Measurements from ENCODE around the gene COLGALT1. TPM values are rescaled to one million over a fixed set of nuclear protein-coding genes. Genes with fewer than 3 reads are reported as not detected.

The COLGALT1 gene
- total RNA-seq, 1 donor from 2014 or later: 59.3 TPM

DNA sequence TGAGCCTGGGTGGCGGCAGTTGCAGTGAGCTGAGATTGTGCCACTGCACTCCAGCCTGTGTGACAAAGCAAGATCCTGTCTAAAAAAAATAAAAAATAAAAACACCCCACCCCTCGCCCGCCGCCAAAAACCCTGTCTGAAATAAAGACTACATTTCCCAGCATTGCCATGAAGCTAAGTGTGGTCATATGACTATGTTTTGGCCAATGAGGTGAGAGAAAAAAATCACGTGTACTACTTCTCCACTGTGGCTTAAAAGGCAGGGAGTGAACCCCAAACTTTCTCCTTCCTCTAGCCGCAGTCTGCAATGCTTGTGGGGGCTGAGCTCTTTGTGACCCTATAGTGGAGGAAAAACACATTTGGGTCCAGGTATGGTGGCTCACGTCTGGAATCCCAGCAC is 54.9 kb downstream of the COLGALT1 start:
- Mint-ChIP-seq H3K27ac (no peak overlapping the region), H3K9me3 (no peaks in the 10 kb centered on the region), H3K4me3 (no peak overlapping the region), H3K4me1 (peaks cover 2% of the 10 kb centered on the region), H3K27me3 (ENCODE audit: low read depth) (peaks cover 8% of the 10 kb centered on the region), H3K36me3 (no peaks in the 10 kb centered on the region)
- DNase-seq (ENCODE audit: low spot score in 2 of 2, unreplicated experiment in 2 of 2): no peak
- TF ChIP-seq, protein P1, sequence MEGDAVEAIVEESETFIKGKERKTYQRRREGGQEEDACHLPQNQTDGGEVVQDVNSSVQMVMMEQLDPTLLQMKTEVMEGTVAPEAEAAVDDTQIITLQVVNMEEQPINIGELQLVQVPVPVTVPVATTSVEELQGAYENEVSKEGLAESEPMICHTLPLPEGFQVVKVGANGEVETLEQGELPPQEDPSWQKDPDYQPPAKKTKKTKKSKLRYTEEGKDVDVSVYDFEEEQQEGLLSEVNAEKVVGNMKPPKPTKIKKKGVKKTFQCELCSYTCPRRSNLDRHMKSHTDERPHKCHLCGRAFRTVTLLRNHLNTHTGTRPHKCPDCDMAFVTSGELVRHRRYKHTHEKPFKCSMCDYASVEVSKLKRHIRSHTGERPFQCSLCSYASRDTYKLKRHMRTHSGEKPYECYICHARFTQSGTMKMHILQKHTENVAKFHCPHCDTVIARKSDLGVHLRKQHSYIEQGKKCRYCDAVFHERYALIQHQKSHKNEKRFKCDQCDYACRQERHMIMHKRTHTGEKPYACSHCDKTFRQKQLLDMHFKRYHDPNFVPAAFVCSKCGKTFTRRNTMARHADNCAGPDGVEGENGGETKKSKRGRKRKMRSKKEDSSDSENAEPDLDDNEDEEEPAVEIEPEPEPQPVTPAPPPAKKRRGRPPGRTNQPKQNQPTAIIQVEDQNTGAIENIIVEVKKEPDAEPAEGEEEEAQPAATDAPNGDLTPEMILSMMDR (IDR thresholded peaks at IDR 0.05; ENCODE audit: unreplicated experiment): no peak

DNA sequence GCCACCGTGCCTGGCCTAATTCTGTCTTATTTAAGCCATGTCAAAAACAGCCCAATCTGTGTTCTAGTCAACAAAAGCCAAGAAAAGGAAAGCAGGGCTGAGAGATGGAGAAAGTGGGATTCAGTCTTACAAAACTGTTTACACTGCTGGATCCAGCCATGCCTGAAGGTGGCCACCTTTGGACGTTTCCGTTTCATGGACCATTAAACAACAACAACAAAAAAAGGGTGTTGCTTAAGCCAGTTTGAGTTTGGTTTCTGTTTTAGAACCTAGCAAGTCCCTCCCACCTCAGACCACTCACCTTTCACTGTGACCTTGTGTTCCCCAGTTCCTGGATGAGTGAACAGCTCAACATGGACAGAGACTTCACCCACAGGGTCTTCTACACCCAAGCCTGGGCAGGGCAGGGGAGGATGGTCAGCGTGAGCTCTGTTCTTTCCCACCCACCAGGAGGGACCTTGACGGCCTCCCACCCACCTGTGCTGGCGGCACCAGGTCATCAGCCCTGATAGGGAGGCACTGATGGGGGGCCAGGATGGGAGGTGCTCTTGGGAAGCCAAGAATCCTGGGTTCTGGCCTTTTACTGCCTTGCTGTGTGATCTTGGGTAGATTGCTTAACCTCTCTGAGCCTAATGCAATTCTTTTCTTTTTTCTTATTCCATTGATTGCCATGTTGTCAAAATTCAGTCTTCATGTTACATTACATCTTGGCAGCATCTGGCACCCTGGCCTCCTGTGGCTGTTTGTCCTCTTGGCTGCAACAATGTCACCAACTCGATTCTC is 56.2 kb downstream of the COLGALT1 start:
- H3K4me3 Mint-ChIP-seq: no peak overlapping the region
- no peak overlapping the region for H3K27ac Mint-ChIP-seq
- DNase-seq (ENCODE audit: low spot score in 2 of 2, unreplicated experiment in 2 of 2): no peak
- TF ChIP-seq, protein P1 (IDR thresholded peaks at IDR 0.05; ENCODE audit: unreplicated experiment): no peak
- H3K9me3 Mint-ChIP-seq: no peaks in the 10 kb centered on the region
- H3K27me3 Mint-ChIP-seq (ENCODE audit: low read depth): peaks cover 6% of the 10 kb centered on the region
- H3K4me1 Mint-ChIP-seq: no peaks in the 10 kb centered on the region
- H3K36me3 Mint-ChIP-seq: no peaks in the 10 kb centered on the region

DNA sequence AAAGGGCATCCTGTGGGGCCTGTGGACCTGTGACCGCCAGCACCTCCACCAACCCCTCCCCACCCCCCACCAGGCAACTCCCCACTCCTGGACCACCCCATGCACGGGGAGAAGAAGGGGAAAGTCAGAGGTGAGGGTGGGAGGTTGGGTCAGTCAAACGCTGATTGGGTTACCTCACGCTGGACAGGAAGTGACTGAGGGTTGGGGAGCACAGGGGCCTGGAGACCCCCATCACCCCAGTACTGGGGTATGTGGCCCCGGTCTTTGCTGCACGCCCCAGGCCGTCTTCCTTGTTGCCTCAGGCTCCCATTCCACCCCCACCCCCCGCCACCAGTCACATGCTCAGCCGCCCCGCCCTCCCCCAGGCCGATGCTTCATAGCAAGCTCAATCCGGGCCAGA is 59.0 kb downstream of the COLGALT1 start:
- no peaks in the 10 kb centered on the region for H3K9me3 Mint-ChIP-seq
- H3K4me1 Mint-ChIP-seq: no peaks in the 10 kb centered on the region
- H3K27me3 Mint-ChIP-seq (ENCODE audit: low read depth): peaks cover 2% of the 10 kb centered on the region
- H3K27ac Mint-ChIP-seq: no peak overlapping the region
- TF ChIP-seq, protein P1 (IDR thresholded peaks at IDR 0.05; ENCODE audit: unreplicated experiment): no peak
- no peaks in the 10 kb centered on the region for H3K36me3 Mint-ChIP-seq
- DNase-seq (ENCODE audit: low spot score in 2 of 2, unreplicated experiment in 2 of 2): no peak
- no peak overlapping the region for H3K4me3 Mint-ChIP-seq

DNA sequence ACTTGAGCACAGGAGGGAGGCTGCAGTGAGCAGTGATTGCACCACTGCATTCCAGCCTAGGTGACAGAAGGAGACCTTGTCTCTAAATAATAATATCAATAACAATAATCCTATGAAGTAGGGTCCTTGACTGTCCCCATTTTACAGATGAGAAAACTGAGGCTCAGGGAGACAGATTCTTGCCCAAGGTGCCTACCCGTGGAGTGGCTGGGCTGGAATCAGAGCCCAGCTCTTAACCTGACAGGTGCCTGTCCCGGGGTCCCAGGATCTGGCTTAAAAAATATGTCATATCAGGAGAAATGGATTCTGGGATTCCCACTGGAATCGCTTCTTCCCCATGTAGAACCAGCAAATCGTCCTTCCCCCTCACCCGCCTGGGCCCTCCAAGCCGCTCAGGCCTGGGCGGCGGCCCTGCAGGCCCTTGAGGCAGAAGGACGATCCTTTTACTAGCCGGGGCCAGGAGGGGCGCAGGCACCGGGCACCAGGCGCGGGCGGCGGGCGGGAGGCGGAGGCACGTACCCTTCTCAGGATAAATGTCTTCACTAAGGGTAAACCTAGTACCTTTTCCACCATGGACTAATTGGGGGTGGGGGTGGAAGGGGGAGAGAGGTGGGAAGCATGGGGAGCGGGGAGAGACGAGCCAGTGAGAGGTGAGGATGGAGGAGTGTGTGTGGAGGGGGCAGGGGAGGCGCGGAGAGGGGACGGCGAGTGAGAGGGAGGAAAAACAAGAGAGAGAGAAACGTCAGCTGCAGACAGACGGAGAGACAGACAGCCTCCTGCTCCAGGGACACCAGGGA is 60.6 kb downstream of the COLGALT1 start:
- TF ChIP-seq, protein P1 (IDR thresholded peaks at IDR 0.05; ENCODE audit: unreplicated experiment): no peak
- Mint-ChIP-seq H3K27me3 (ENCODE audit: low read depth) (peaks cover 2% of the 10 kb centered on the region), H3K4me1 (no peaks in the 10 kb centered on the region), H3K4me3 (no peak overlapping the region), H3K36me3 (no peaks in the 10 kb centered on the region), H3K27ac (no peak overlapping the region), H3K9me3 (peaks cover 2% of the 10 kb centered on the region)
- no peak for DNase-seq (ENCODE audit: low spot score in 2 of 2, unreplicated experiment in 2 of 2)

DNA sequence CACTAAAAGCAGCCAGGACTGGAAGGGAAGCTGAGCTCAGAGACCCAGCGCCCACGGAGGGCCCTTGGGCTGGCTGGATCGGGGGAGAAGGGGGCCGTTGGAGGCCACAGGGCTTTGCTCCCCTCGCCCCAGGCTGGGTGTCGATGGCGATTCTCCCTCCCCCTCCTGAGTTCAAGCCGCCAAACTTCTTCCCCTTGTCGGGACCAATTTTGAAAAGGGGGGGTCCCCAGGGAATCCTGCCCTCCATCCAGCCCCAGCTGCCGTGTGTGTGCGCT is 61.2 kb downstream of the COLGALT1 start:
- peaks cover 2% of the 10 kb centered on the region for H3K27me3 Mint-ChIP-seq (ENCODE audit: low read depth)
- no peak overlapping the region for H3K4me3 Mint-ChIP-seq
- no peaks in the 10 kb centered on the region for H3K4me1 Mint-ChIP-seq
- no peak for DNase-seq (ENCODE audit: low spot score in 2 of 2, unreplicated experiment in 2 of 2)
- TF ChIP-seq, protein P1 (IDR thresholded peaks at IDR 0.05; ENCODE audit: unreplicated experiment): no peak
- no peaks in the 10 kb centered on the region for H3K36me3 Mint-ChIP-seq
- H3K9me3 Mint-ChIP-seq: peaks cover 7% of the 10 kb centered on the region
- no peak overlapping the region for H3K27ac Mint-ChIP-seq
